T-helper 9 cell (primary cell): ENCODE results near the gene ANKH.

Experiments used
- DNase-seq: peaks from one replicate; pipeline ENCODE4 v3.0.0-alpha.2; 2020

Gene ANKH

DNA sequence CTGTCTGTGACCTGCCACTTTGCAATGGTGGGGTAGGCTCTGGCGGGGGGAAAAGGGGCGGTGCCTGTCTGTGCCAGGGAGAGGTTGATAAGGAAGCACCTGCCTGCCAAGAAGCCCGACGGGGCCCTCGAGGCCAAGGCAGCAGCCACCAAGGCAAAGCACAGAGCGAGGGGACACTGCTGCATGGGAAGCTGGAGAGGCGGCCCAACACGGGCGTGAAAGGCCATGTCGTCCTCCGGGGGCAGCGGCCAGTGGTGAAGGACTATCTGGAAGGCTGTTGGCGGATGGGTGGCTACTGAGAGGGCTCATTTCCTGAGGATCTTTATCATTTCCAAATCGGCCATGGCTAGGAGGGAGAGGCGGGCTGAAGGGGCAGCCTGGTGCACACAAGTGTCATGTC lies 140.7 kb downstream of the ANKH start:
- DNase-seq, result no peak

DNA sequence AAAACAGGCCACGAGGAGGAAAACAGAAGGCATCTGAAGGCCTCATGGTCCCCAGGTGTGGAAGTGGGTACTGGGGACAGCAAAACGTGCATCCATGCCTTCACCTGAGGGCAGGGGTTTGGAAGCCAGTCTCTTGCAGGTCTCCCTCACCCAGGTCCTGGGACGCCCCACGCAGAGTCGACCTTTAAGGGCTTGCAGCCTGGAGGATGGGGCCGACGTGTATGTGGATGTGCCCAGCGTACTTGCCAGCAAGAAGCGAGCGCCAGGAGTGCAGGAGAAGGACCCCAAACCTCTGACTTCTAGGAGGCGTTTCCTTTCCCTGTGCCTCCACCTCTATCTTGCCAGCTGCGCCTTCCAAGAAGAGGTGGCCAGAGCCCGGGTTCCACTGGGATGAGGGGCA lies 141.1 kb downstream of the ANKH start:
- no peak for DNase-seq

DNA sequence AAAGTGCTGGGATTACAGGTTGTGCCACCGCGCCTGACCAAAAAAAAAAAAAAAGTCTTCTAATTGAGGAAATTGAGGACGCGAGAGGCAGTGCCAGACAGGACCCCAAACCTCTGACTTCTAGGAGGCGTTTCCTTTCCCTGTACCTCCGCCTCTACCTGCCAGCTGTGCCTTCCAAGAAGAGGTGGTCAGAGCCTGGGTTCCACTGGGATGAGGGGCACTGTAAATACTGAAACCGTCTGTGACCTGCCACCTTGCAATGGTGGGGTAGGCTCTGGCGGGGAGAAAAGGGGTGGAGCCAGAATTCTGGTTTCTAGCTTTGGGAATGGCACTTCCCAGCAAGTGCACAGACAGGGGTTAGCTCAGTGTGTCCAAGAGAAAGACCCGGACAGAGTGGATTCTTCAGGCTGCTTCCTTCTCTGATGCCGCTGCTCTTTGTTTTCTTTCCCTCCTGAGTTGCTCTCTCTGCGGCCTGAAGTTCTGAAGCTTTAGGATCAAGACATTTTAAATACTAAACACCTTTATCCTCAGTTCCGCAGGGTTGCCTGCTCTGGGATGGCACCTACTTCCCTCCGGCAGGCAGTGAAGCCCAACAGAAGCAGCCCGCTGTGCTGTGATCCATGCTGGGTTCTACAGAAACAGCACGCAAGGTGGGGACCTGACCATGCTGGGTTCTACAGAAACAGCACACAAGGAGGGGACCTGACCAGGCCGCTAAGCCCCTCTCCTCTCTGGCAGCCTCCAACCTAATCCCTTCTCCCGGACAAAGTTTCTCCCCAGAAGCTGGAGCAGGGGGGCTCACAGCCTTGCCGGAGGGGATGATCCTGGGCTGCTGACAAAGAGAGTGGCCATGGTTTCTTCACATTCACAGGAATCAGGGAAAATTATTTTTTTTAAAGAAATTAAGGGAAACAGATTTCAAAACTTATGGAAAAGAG lies 141.9 kb downstream of the ANKH start:
- no peak for DNase-seq

DNA sequence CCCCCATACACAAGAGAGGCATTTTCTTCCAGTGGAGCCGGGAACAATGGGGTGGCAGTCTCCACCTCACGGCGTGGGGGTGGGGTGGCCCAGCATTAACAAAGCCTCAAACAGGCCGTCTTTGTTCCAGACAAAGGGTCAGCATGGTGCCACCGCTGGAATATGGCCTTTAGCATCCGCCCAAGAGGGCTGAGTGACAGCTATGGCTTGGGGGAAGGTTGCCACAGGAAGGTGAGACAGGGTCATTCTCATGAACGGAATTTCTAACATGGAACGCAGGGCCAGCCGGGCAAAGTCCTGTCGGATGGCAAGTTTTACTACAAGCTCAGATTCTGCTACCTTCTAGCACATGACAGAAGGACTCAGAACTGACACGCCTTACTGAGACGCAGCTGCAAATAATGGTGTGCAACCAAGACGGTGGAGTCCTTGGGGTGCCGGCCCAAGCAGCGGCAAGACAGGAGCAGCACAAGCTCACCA lies 143.1 kb downstream of the ANKH start:
- no peak for DNase-seq

DNA sequence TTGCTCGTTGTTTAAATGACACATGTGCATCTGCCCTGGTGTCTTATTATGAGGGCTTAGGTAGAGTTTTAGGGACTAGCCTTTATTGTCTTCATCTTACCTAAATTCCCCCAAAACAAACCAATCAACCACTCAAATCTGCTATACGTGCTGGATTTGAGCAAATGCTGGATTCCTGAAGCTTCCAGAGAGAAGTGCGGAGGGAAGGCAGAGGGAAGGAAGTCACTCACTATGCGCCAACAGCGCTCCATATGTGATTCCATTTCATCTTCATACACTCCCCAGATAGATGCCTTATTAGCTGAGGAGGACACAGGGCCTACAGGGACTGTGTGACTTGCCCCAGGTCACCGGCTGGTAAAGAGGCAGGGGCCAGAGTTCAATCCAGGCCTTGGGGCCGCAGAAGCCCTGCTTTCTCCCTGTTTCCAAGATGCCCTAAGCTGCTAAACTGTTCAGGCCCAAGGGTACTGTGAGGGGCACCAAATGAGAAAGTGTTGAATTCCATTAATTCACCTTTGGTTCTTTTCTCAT lies 143.6 kb downstream of the ANKH start:
- DNase-seq, result no peak

DNA sequence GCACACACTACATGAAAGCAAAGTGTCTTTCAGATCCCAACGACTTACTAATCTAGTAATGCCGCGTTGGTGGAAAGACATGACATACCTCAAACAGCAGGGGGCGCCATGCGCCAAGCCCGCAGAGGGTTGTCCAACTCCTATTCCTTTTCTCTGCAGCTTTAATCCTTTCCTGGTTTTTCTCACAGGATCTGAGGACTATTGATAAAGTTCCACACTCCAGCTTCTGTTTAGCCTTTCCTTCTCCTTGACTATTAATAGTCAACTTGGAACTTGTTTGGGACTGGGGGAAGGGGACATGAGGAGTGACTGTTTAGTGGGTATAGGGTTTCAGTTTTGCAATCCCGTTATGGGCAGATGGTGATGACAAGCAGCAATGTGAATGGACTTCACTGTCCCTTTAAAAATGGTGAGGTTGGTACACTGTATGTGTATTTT lies 144.1 kb downstream of the ANKH start:
- DNase-seq, result peak; percentile 73

DNA sequence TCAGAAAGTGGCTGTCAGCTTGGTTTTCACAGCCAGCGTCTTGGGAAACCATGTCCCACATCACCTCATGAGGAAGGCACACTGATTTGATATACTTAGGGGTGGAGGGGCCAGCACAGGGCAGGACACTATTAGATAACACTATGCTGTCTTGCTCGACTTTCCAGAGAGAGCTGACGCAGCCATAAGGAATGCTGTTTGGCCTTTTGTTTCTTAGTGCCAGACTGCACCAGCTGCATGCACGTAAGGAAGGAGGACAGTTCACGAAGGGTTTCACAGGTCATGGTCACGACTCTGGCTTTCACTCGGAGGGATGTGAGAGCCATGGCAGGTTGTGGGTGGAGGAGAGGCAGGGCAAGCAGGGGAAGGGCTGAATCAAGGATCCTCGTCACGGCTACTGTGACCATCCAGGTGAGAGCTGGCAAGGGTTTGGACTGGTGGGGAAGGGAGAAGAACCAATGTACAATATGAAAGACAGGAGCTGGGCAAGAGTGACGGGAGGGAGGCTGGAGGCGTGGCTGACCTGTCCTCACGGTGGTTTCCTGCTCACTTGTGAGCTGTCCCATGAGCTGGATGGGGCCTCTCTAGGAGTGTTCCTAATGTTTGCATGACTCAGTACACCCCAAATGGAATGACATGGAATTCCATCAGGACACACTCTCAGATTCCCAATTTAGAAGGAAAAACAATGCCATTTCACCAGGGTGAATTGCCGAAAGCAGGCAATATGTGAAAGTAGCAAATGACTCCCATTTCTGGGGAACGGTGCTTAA lies 145.3 kb downstream of the ANKH start:
- no peak for DNase-seq

DNA sequence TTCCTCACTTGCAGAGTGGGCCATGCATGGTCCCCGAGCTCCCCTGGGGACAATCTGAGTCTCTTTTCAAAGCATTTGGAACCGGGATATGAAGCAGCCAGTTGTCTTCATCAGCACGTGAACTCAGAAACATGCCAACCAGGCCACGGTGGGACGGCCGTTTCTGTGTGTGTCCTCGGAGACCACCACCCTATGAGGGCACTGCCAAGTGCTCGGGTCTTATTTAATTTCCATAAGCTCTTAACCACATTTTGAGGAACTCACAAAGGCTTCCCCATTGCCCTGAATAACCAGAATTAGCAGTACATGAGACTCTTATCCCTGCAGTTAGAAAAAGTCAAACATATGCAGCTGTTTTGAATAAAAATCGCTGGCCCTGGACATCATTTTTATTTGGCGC lies 146.9 kb downstream of the ANKH start:
- no peak for DNase-seq

DNA sequence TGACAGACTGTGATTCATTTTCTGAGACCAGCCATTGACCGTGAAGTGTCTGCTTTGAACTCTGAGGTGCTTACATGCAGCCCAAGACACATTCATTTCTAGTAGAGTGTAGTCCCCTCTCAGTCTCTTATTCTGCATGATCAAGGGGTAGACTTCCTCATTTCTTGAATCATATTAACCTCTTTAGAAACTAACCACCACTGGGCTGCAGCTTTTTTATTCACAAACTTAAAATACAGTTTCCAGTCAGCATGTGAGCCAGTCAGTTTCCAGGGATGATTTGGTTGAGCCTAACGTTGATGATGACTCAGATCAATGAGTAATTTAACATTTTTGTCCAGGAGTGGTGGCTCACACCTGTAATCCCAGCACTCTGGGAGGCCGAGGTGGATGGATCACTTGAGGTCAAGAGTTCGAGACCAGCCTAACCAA lies 147.9 kb downstream of the ANKH start:
- DNase-seq, result no peak

DNA sequence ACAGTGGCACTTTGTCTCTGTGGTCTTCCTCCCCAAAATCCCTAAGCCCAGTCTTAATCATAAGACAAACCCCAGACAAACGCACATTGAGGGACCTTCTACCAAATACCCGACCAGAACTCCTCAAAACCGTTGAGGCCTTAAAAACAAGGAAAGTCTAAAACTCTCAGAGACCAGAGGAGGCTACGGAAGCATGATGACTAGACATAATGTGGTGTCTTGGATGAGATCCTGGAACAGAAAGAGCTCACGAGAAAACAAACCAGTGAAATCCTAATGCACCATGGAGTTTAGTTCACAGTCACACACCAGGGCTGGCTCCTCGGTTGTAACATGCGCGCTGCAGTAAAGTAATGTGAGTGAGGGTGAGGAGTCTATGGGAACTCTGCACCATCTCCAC lies 148.7 kb downstream of the ANKH start:
- no peak for DNase-seq

DNA sequence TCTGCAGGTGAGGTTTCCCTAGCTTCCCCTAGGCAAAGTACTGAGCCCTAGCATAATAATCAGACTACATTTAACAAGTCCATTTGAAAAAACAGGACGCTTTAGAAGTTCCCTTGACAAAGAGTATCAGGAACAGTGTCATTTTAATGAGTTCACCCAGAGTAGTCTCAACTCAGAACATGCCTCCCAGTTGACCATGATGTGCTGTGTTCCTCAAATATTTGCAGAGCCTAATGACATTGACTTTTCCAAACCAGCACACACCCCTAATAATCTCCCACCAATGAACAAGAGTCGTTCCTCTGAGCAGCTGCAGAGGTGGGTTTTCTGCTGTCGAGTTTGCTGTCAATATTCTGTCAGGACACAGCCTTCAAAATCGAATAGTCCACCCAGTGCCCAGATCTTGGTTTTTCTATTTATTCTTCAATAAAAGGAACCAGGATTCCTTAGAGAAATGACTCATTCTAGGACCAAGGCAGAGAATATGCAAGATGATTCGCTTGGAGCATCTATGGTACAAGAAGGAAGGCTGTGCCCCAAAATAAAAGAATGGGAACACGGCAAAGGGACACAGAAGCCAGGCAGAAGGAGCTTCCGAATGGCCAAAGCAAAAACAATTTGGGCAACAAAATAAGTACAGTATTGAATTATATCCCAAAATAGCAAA lies 149.5 kb downstream of the ANKH start:
- no peak for DNase-seq

DNA sequence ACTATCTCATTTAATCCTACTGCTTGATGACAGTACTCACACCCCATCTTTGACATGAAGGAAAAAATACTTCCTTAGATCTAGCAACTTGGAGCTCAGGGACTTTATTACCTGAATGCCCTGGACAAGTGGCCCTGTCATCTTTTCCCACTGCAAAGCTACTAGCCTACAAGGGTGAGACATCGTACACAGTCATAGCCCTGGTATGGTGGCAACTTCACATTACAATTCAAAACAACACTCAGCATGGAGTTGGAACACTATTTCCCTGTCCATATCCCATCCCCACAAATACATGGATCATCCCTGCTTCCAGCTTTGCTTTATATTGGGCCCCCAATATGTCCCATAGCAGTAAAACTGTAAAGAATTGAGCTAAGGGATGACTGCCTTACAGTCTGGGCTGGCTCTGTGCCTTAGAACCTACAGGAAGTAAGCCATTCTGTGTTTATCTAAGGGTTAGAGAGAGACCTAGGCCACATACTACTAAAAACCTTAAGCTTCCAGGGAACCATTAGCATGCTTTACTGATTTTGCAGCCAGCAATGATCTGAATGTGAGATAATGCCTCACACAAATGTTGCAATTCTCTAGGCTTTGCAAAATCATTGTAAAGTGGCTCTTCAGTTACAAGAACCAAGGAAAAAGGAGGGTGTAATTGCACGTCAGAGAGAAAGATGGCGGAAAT lies 151.2 kb downstream of the ANKH start:
- DNase-seq, result no peak

DNA sequence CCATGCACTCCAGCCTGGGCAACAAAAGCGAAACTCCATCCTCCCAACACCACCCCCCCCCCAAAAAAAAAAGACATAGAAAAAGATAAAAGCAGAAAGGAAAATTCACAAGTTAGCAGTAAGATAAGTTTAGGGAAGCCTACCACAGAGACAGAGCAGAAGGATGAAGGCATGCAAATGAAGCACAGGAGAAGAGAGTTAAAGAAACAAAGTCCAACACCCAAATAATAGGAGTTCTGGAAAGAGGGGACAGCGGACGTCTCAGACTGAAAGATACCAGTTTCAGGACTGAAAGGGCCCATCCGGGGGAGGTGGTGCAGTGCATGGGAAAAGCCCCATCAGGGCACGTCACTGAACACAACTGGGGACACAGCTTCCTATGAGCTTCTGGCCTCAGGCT lies 152.8 kb downstream of the ANKH start:
- DNase-seq, result no peak

DNA sequence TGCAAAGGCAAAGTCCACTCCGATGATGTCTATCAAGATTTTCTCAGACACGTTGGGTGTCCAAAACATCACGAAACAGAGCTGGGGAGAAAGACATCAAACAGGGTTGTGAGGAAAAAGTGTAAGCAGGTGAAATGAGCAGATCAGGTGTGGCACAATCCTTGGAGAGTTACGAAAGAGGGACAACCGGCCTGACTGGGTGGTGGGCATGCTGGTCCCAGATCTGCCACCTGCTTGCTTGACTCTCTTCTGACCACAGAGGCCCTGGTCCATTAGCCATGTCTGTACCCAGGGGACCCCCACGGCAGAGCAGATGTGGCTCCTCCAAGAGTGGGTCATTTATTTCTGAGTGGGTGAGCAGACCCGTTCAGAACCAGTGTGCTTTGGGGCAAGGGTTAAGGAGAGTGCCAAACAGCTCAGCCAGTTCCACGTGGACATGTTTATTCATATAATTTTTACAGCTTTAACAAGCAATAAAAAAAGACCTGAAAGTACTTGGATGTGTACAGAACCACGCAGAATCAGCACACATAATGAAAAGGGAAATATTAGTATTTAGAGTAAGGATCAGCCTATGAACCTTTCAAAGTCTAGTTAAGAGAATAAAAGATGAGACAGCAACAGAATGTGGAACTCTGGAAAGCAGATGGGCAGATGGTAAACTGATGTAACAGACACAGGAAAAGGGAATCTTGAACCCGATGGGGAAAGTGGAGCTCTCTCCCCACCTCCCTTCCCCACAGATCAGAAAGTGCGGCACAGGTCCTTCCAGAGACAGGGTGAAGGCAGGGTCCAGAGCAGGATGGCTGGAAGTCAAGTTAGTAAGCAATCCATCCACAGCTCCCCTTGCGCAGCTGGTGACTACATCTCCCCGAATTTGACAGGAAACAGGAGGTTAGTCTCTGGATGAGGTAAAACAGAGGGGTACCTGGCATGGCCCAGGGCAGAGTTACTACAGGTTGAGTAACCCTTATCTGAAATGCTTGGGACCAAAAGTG lies 154.5 kb downstream of the ANKH start:
- DNase-seq, result no peak

DNA sequence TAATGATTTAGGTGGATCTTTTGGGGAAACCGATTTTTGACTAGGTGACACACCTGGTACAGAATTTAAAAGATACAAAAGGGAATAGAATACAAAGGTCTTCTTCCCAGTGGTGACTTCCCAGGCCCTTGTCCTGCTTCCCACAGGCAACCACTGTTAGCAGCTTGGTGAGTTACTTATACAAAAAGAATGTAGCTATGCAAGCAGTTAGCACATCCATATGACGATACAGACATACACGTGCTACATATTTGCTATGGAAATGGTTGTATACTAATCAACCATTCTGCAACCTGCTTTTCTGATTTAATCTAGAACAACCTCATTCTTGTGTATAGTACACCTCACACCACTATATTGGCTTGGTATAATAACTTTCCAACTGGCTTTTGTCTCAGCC lies 156.1 kb downstream of the ANKH start:
- no peak for DNase-seq

DNA sequence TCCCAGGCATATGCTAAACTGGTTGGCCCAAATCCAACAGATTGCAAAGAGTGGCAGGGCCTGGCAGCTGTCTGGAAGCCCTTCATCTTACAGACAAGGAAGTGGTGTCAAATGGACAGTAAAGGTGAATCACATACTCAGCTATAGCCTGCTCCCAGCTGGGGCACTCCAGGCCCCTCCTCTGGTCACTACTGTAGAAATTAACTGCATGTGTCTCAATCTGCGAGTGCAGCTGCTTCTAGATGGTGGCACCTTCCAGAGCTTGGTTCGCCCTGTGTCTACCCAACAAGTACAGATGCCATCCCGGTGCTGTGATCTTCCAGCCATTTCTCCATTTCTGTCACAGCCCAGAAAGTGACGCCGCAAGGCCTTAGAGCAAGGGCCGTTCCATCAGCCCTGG lies 156.9 kb downstream of the ANKH start:
- DNase-seq, result no peak

DNA sequence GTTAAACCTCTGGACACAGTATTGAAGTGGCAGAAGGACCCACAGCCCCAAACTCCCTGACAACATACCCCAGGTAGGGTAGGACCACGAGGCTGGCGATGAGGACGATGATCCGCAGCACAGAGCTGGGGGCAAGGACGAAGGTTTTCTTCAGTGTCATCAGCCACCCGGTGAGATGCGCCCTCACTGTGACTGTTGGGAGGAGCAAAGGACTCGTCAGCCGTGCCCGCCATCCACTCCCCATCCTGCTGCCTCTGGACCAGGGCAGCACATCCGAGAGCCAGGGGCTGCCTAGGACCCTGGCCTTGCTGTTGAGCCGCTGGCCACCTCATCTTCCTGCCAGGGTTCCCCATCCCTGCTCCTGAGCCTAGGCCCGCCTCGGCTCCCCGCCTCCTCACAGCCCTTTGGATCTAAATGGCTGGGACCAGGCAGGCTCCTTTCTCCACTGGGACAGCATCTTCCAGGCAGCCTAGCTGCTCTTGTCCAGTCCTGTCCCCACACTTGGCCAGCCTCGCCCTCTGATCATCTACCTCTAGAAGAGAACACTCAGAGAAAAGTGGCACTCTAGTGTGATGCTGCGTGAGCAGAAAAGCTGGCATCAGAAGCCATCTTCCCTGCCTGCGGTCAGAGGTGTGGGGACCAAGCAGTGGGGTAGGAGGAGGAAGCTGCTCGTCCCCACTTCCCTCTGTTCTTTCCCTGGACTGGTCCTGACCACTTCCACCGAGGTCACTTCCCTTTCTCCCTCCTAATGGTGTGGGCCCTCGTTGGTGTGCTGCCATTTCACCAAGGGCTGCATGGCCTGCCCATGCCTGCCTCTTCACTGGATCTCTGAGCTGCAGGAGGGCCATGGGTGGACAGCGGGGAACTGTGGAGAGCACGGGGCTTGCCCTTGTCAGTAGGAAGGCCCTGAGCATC lies 157.8 kb downstream of the ANKH start:
- DNase-seq, result no peak

DNA sequence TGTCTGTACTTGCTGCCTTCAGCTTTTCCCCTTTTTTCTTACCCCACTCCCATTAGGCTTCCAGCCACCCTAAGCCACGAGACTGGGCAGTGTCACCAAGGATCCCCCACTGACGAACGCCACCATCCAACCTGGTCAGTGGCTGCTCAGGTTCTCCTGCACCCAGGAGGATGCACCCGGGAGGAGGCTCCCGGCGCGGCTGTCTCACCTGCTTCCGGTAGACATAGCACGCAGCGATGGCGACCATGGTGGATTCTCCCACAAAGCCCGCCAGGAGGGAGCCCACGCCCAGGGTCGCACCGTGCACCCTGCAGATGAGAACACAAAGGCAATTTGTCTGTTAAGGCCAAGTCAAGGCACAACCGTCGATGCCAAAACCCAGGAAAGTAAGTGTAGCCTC lies 158.9 kb downstream of the ANKH start:
- DNase-seq, result no peak

DNA sequence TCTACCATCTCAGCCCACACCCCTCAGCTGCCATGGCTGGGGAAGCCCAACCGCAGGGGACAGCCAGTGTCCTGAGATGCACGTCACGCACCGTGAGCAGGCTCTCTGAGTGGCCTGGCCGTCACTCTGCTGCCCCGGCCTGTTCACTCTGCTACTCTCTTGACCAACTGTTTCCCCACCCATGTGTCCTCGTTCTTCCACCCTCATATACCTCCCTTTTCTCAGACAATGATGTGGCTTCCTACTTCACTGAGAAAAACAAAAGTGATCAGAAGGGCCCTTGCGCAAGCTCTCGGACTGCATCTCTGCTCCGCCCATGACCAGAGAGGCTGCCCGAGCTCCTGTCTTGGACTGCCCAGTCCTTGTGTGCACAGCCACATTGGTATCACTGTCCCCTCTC lies 159.4 kb downstream of the ANKH start:
- no peak for DNase-seq
